ENCODE data around the gene TMEM94.
"Not testable (repeated sequence)": the region's sequence is repeated elsewhere in the genome, so short reads cannot be mapped to it uniquely, and the experiment has no call there.

Gene TMEM94

GRCh38 chr17:75456417-75457046 is at the start of gene TMEM94:
Gene TMEM94, plus strand, starts transcription at chr17:75456635. Its CDS starts 15,271 bp downstream, at chr17:75471906.
- peak; percentile 90 for DNase-seq

GRCh38 chr17:75407655-75408352 is 48.6 kb upstream of the TMEM94 start:
- no peak for DNase-seq

- DNase-seq: no peak
These were observed 46.3 kb upstream of the TMEM94 start for GRCh38 chr17:75410141-75410540.

GRCh38 chr17:75411328-75412067 is 44.9 kb upstream of the TMEM94 start:
- DNase-seq: peak; percentile 96

GRCh38 chr17:75412455-75413317 is 43.7 kb upstream of the TMEM94 start:
- DNase-seq: peak; percentile 53

GRCh38 chr17:75414488-75414887 is 41.9 kb upstream of the TMEM94 start:
- DNase-seq: no peak

- no peak for DNase-seq
These were observed 40.4 kb upstream of the TMEM94 start for GRCh38 chr17:75416006-75416405.

- no peak for DNase-seq
These were observed 39.3 kb upstream of the TMEM94 start for GRCh38 chr17:75417054-75417580.

GRCh38 chr17:75418531-75418930 is 37.9 kb upstream of the TMEM94 start:
- no peak for DNase-seq

GRCh38 chr17:75428543-75429469 is 27.6 kb upstream of the TMEM94 start:
- DNase-seq: no peak

- DNase-seq: no peak
These were observed 26.1 kb upstream of the TMEM94 start for GRCh38 chr17:75430159-75430974.

GRCh38 chr17:75433218-75433783 is 23.1 kb upstream of the TMEM94 start:
- no peak for DNase-seq

- DNase-seq: not testable (repeated sequence)
These were observed 22.0 kb upstream of the TMEM94 start for GRCh38 chr17:75434433-75434832.

- not testable (repeated sequence) for DNase-seq
These were observed 19.0 kb upstream of the TMEM94 start for GRCh38 chr17:75437404-75437803.

GRCh38 chr17:75439287-75439686 is 17.1 kb upstream of the TMEM94 start:
- no peak for DNase-seq

GRCh38 chr17:75440738-75441448 is 15.5 kb upstream of the TMEM94 start:
- DNase-seq: no peak

- DNase-seq: no peak
These were observed 14.0 kb upstream of the TMEM94 start for GRCh38 chr17:75442168-75443103.

GRCh38 chr17:75445296-75445695 is 11.1 kb upstream of the TMEM94 start:
- no peak for DNase-seq

All from GF-D8 (cell line).